ENCODE data around the gene CLK2. TPM values are rescaled to one million over a fixed set of nuclear protein-coding genes. Genes with fewer than 3 reads are reported as not detected.
"Not testable (repeated sequence)": the region's sequence is repeated elsewhere in the genome, so short reads cannot be mapped to it uniquely, and the experiment has no call there.

Gene CLK2
- total RNA-seq, 1 experiment from 2014 or later, result 13.7 TPM

- DNase-seq (ENCODE audit: low spot score), result no peak
These were observed 30.4 kb downstream of the CLK2 start for GRCh38 chr1:155242805-155243358.

GRCh38 chr1:155241841-155242264 lies 31.5 kb downstream of the CLK2 start:
- DNase-seq (ENCODE audit: low spot score), result no peak

- peak; percentile 84 for DNase-seq (ENCODE audit: low spot score)
These were observed 32.1 kb downstream of the CLK2 start for GRCh38 chr1:155241069-155241679.

GRCh38 chr1:155236451-155236850 lies 36.9 kb downstream of the CLK2 start:
- DNase-seq (ENCODE audit: low spot score), result no peak

- not testable (repeated sequence) for DNase-seq (ENCODE audit: low spot score)
These were observed 37.9 kb downstream of the CLK2 start for GRCh38 chr1:155235375-155235774.

GRCh38 chr1:155233502-155233901 lies 39.8 kb downstream of the CLK2 start:
- DNase-seq (ENCODE audit: low spot score), result not testable (repeated sequence)

GRCh38 chr1:155232001-155232978 lies 41.0 kb downstream of the CLK2 start:
- DNase-seq (ENCODE audit: low spot score), result not testable (repeated sequence)

- DNase-seq (ENCODE audit: low spot score), result not testable (repeated sequence)
These were observed 42.0 kb downstream of the CLK2 start for GRCh38 chr1:155231302-155231701.

- DNase-seq (ENCODE audit: low spot score), result no peak
These were observed 45.2 kb downstream of the CLK2 start for GRCh38 chr1:155228096-155228427.

- DNase-seq (ENCODE audit: low spot score), result peak; percentile 99
These were observed 45.8 kb downstream of the CLK2 start for GRCh38 chr1:155227261-155228095.

- peak; percentile 52 for DNase-seq (ENCODE audit: low spot score)
These were observed 46.4 kb downstream of the CLK2 start for GRCh38 chr1:155226910-155227260.

- peak; percentile 78 for DNase-seq (ENCODE audit: low spot score)
These were observed 47.0 kb downstream of the CLK2 start for GRCh38 chr1:155226188-155226909.

GRCh38 chr1:155225404-155225759 lies 47.9 kb downstream of the CLK2 start:
- not testable (repeated sequence) for DNase-seq (ENCODE audit: low spot score)

- DNase-seq (ENCODE audit: low spot score), result no peak
These were observed 50.3 kb downstream of the CLK2 start for GRCh38 chr1:155223047-155223446.

- not testable (repeated sequence) for DNase-seq (ENCODE audit: low spot score)
These were observed 52.9 kb downstream of the CLK2 start for GRCh38 chr1:155220211-155220965.

GRCh38 chr1:155219592-155220031 lies 53.7 kb downstream of the CLK2 start:
- no peak for DNase-seq (ENCODE audit: low spot score)

GRCh38 chr1:155218854-155219591 lies 54.3 kb downstream of the CLK2 start:
- peak; percentile 45 for DNase-seq (ENCODE audit: low spot score)

GRCh38 chr1:155214702-155215101 lies 58.6 kb downstream of the CLK2 start:
- not testable (repeated sequence) for DNase-seq (ENCODE audit: low spot score)

Data from H4 (cell line).